Measurements from ENCODE around the gene LOX.

LOX gene, protein sequence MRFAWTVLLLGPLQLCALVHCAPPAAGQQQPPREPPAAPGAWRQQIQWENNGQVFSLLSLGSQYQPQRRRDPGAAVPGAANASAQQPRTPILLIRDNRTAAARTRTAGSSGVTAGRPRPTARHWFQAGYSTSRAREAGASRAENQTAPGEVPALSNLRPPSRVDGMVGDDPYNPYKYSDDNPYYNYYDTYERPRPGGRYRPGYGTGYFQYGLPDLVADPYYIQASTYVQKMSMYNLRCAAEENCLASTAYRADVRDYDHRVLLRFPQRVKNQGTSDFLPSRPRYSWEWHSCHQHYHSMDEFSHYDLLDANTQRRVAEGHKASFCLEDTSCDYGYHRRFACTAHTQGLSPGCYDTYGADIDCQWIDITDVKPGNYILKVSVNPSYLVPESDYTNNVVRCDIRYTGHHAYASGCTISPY

DNA sequence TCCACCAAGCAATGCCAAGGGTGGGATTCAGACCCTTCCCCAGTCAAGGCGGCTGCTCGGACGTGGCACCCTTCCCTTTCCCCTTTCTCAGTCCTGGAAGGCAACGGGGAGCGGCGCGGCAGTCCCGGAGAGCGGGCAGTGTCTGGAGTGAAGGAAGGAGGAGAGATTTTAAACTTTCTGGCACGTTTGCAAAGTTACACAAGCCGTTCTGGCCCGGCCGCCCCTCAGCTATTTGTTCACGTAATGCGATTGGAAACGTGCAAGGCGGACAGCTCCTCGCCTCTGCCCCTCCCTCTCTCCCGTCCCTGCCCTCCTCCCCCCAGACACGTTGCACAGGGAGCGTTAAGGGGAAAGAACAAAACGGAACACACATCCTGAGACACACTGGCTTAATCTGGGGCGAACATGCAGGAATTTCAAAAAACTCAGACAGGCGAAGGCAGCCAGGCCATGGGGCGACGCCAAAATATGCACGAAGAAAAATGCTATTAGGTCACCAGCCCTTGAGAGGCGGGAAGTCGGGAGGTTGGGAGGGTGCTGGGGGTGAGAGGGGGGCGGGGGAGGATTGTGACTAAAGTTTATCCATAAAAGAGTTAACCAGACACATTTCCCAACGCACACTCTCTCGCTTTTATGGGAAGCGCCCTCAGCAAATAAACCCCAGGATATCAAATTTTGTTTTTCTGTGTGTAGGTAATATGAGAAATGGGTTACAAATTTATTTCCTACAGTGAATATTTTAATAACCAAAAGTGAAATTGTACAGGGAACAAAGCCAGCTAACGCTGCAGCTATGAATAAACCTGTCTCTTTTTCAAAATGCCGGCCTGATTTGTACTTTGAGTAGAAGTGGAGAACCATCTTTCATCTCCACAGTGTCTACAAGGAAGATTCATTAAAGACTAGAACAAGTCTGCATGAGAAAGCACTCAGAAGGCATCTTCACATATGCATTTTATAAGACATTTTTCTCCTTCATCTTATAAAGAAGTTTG, at the start of gene LOX:
Gene LOX, minus strand, starts transcription at position 144 of the 995 bp plus-strand sequence. CDS start 274 bp downstream, outside the sequence.
- DNase-seq: peak; percentile 59 to 80

DNA sequence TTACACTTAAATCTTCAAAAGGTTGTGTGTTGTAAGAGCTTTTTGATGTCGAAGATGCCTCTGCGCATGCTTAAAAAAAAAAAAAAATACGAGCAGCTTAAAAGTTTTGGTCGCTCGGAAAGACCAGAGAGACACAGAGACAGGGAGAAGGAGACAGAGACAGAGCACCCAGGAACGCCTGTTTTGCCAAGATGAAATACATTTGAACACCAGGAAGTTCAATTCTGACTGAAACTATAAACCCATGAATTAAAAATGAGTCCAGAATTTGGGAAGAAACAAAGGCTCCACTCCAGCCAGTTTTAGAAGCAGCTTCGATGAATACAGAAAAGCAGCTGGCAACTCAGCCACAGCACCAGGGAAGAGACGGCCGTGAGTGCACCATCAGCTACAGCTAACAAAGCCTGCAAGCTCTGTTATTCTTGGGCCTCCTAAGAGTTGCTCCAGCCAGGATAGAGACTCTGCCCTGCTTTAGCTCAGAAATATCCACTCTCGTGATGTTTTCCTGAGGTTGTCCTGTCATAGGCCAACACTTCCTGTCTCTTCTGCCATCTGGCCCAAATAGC, 48.8 kb upstream of the LOX start:
- peak in 1 of 2 experiments; percentile 30 for DNase-seq

DNA sequence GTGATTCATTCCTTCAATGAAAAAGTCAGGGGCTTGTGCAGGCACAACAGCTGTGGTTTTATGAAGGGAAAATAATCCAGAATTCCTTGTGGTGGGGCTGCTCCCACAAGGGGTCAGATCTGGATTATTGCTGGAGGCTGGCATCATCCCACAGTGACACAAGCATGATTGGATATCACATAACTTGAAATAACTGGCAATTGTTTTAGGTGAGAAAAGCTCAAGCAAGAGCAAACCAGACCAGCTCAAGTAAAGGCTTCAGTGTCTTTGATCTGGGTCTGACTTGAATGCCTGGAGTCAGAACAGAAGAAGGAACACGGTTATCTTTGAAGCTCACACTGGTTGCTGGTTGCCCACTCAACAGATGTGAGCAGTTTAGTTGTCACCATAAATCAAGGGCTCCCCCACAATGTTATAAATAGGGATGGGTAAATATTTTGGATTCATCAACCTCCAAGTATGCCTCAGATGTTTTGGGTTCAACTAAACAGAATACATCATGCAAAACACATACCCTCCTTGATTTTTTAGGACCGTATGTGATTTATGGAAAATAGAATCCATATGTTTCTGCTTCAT, 48.2 kb upstream of the LOX start:
- DNase-seq: peak; percentile 33 to 39

DNA sequence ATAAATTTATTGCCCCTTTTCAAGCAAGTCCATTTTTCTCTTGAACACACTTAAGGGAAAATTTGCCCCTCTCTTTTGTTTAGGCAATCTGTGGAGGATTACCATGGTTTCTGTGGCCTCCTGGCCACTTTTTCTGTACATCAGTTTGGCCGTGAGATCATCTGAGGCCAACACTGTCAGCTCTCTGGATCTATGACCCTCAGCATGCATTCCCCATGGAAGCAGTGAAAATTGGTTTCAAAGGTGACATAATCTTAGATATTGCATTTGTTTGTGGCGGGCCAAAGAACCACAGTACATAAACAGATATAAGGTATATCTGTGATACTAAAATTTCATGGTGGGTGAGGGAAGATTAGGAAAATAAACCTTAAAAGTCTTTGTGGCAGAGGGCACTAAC, 46.7 kb upstream of the LOX start:
- no peak for DNase-seq

DNA sequence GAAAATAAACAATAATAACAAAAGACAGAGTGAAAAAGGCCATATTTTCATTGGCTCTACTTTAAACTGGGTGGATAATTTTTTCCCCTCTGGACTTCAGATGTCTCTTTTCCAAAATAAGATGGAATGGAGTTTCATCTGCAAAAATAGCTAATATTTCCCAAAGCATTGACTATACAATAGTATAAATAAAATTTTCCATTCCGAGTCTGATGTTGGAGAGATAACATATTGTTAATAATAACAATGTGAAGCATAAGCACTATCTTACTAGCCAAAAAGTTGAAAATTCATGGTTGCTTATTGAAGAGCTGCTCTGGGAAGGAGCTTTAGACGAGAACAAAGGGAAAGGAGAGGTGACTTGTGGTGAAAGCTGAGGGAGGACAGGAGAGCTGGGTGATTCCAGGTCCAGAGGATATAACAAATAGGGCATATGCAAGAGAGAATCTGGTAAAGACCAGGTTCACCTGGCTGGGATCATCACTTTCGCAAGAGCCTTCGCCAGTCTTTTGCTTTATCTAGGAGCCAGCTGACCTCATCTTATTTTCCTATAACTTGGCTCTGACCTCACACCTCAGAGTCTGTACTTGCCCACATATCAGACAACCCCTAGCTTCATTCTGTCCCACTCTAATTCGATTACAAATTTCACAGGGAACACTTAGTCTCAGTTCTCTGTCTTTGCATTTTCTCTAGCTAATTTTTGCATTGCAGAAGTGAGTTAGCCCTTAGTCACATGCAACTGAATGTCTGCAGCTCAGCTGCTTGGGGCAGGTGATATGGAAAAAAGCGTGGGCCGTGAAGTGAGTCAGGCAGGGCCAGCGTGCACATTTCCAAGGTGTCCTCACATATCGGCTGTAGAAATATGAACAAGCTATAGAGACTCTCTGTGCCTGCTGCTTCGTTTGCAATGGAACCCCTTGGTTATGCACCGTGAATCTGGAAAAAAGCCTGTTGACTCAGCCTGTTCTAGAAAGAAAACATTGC, 43.7 kb upstream of the LOX start:
- no peak for DNase-seq

DNA sequence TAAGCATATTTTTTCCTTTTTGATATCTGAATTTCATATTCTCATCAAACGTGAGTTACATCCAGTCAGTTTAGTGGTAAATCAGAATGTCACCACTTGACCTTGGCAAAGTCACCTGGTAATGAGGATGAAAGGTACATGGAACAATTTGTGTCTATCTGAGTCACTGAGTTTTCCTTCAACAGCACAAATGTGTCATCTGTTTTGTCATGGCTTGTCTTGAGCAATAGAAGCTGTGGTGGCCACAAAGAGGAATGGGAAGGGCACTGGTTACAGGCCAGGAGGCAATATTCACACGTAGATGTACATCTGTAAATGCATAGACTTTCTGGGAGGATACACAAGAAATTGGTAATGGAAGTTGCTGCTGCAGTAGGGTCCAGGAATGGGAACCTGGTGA, 42.9 kb upstream of the LOX start:
- no peak for DNase-seq

DNA sequence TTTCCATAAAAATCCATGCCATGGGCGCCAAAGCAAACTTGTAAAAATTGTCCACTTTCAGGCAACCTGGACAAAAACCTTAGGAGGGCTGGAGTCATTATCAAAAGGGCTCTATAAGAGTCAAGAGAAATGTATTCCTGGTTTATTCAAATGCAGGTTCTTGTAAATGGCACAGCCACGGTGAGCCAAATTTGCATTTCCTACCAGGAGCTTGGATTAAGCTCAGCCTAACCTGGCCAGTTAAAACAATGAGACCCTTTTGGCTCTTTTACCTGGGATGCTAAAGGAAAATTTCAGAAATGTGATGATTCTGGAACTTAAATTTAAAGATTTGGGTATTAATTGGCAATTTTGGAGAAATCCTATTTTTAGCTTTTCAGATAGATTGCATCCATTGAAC, 42.4 kb upstream of the LOX start:
- DNase-seq: no peak

DNA sequence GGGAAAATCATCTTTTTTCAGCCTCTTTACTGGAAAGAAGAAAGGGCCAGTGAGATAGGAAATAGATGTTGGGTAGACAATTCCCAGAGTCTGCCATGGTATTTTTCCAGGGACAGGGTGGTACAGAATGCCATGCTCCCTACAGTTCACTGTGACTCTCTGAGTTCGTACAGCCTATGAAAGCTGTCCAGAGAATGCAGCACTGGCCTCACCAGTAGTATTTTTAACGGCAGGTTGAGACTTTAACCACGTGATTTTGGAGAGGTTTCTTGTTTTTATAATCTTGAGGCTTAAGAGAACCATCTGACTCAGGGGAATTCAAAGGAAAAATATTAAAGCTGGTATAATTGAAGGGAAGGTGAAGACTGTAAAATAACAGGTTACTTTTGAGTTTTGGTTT, 41.1 kb upstream of the LOX start:
- DNase-seq: no peak

DNA sequence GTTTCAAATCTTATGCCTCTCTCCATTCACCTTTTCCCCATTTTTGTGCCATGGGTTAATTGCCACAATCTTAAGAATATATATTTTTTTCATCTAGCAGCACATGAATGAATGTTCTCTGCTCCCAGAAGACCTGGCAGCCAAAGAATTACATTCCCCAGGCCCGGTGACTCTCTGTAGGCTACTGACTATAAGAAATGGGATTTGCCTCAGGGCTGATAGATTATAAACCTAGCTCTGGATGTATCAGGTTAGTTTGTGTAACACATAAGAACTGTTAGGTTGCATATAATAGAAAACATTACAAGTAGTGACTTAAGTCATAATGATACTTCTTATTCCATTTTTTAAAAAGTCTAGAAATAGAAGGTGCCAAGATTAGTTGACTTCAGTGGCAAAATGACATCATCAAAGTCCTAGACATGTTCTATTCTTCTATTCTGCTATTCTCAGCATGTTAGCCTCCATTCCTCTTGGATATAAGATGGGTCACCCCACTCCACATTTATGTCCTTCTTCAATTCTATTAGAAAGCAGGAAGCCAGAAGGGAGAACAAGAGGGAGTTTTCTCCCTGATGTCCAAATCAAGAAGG, 40.4 kb upstream of the LOX start:
- no peak for DNase-seq

DNA sequence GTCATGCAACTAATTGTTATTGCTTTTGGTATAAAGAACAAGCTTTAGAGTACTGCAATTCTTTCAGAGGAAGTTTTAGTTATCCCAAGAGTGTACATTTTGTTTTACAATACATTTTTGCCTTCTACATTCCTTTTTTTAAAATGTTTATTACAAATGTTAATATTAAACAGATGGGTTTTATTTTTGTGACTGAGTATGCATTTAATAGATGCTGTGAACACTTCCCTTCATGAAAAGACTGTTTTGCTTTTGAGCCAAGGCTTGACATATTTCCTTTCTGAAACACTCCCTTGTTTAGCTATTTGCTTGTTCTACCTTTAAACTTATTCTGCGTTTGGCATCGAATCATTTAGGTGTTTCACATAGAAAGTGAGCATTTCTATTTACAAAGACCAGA, 36.4 kb upstream of the LOX start:
- no peak for DNase-seq

DNA sequence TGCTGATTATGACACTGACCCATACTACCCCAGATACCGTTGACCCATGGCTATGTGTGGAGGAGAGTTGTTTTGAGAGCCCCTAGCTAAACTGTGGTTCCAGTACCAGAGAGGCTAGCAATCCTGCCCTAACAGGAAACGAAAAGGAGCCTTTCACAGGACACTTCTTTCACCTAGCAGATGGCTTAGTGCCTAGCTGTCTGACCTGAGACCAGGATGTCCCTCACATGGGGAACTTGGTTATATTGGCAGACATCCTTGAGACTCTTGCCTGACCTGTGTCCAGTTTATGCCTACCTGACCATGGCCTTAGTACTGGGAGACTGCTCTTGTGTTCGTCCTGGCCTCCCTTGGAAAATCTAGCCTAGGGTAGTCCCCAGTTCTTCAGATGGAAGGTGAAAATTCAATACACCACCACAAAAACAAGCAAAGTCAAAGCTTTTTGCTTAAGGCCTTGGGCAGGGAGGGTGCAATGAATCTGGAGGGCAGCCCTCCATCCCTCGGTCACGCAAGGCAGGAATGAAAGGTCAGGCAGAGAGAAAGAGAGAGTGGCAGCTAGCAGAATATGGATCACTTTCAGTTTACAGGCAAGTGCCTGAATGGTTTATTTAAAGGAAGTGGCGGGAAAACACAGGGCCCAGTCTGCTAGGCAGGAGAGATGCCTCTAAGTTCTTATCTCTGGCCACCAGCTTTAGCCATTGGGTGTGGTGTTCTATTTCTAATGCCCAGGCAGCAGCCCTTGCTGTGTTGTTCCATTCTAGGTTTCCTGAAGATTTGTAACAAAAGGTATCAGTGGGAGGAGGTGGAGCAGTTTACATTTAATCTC, 34.9 kb upstream of the LOX start:
- no peak for DNase-seq

DNA sequence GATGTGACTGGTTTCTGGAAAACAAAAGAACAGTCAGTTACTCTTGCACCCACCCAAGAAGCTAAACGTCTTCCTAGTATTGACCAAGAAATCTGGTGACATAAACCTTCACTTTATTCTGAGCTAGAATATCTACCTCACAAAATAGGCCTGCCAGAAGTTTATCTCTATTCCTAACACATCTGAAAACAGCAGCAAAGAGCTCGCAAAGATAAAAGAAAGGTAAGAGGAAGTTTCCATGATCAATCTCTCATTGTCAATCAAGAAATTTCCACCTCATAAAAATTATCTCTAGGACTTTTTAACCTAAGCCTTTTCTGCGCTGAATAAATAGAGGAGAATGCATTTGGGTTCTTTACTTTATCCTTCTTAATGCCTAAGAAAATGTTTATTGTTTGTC, 34.0 kb upstream of the LOX start:
- no peak for DNase-seq

DNA sequence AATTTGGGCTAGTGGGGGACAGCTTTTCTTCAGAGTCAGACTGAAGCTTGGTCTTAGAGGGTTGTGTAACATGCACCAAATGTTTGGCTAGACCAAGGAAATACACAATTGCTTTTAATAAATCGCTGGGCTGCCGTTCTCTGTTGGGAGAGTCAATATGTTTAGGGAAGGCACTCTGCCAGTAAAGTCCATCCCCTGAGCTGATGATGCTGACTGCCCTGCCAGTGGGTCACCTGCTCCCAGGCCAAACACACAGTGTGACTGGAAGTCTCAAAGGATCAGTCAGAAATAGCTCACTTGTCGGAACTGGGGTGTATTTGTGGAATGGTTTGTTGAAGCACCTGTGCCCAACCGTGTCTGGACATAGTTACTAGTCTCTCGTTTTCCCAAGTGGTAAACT, 33.4 kb upstream of the LOX start:
- DNase-seq: peak in 1 of 2 experiments; percentile 8

DNA sequence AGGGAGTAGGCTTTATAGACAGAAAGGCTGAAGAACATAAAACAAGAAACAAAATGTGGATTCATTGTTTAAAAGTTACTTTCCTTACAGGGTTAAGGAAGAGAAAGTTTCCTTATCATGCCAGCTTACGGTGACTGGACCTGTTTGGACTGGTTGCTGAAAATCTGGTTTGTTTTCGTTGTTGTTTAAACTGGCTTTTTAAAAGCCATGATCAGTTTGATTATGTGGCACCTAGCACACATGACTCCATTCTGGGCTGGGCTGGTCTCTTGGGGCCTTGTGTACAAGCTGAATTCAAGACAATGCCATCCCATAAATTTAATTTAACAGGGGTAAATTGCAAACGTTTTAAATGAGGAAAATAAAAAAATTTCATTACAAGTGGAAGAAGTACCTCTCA, 32.9 kb upstream of the LOX start:
- DNase-seq: no peak

DNA sequence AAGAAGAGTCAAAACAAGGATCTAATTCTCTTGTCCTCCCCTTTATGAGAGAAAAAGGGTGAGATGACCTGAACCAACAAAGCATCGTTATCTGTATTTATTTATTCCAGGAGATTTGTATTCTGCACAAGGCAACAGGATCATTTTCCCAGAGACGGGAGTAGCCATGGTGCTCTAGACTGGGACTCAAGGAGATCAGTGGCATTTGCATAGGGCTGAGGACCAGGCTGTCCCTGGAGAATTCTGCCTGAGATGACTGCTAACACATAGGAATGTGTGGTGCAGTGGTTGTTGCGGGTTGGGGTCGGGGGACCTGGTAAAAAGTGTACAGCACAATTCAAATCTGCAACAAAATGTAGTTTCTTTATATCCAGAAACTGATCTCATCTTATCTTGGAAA, 29.0 kb upstream of the LOX start:
- DNase-seq: no peak

DNA sequence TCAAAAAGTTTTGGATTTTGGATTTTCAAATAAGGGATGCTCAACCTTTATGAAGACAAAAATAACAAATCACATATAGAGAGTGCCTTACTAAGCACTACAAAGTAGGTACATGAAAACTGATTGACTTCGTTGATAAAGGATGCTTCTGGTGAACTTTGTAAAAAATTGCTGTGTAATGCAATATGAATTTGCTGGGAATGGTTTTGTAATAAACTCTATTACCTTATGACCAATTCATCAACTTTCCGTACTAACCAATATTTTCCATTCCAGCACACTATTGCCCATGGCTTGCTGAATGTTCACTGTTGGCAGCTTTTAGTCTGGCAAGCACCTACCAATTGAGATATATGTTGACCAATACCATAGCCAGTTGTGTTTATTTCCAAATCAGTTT, 27.9 kb upstream of the LOX start:
- no peak for DNase-seq

DNA sequence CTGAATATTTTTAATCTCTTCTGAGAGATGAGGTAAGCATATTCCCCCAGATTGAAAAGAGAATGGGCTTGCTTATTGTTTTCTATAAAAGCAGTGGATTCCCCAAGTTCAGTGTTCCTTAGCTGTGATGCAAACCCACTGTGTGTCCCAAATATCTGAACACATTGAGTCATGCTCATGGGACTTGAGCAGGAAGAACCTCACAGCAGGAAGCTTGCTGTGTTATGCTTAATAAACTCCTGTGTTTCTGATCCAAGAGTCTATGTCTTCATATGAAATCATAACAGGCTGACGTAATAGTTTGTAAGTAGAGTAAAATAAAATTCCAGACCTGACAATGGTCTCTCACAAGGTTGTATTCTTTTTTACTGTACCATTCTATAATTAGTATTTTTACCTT, 24.8 kb upstream of the LOX start:
- peak in 1 of 2 experiments; percentile 3 for DNase-seq

DNA sequence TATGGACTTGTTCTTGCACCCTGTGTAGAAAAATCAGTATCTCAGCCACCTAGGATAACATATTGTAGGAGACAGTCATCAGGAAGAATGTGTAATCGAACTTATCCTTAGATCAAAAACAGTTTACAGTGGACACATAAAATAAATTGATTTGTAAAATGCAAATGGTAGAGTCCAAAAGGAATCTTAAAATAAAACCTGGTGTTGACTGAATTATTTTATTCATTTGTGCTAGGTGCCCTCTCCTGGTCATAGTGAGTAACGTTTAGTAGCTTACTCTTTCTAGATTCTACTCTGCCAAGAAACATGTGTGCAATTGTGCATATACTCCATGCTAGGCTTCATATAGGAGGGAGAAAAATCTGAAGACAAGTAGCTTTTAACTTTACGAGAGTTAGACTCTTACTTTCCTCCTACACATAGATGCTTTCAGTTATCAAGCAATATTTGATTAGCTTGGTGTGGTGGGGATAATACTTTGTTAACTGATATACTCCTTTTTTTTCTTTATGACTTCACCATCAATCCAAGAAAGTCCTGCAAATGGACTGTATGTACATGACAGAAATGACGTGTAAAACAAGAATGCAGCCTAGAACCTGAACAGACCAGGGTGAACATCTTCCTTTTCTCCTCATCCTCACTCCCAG, 23.7 kb upstream of the LOX start:
- DNase-seq: peak; percentile 27 to 82

DNA sequence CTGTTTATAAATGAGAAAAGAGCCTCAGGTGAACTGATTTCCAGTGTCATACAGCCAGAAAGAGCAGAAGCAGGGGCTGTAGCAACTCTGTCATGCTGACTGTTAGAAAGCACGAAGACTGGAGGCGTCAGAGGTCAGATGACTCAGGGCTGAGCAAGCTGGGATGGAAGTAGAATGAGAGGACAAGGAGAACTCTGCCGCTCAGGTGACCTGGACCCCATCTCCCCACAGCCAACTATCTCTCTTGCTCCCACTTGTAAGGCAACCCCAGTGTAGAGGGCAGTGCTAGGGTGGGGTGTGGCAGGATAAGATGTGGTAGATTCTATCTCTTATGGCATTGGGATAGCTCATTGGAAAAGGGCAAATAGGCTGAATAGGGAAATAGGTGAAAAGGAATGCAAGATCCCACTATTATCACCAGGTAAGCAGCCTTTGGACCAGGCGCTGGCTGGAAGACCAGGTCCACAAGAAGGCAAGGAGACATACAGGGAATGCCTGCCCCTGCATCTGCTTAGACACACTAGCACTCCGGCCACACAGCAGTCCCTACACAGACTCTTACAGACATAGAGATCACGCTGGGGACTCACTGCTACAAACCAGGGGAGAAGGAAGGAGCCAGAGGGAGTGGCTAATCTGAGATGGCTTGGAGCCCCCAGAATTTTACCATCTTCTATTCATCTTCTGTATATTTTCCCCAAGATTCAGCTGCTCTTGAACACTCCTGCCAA, 21.2 kb upstream of the LOX start:
- no peak for DNase-seq

Data from NCI-H446 (cell line).